ENCODE data around the gene SASH1. TPM values are rescaled to one million over a fixed set of nuclear protein-coding genes. Genes with fewer than 3 reads are reported as not detected.

SASH1 gene
- total RNA-seq, 1 donor from 2014 or later: 70.2 TPM

GRCh38 chr6:148548749-148549140 lies 206.1 kb downstream of the SASH1 start:
- Histone ChIP-seq H3K36me3 (peaks cover 52 to 65% of the 10 kb centered on the region in 2 donors), H3K4me3 (no peak overlapping the region), H3K27me3 (no peaks in the 10 kb centered on the region), H3K27ac (no peak overlapping the region), H3K9me3 (no peaks in the 10 kb centered on the region), H3K4me1 (no peaks in the 10 kb centered on the region)
- no peak for TF ChIP-seq CTCF (IDR thresholded peaks at IDR 0.05)
- intact Hi-C loops (cut with DNase I): no loop called here
- DNase-seq (ENCODE audit: low spot score in 2 of 2): no peak

GRCh38 chr6:148550569-148550968 lies 207.9 kb downstream of the SASH1 start:
- peaks cover 37 to 47% of the 10 kb centered on the region in 2 donors for H3K36me3 ChIP-seq
- intact Hi-C loops (cut with DNase I): no loop called here
- DNase-seq (ENCODE audit: low spot score in 2 of 2): no peak
- no peak for TF ChIP-seq CTCF (IDR thresholded peaks at IDR 0.05)
- no peaks in the 10 kb centered on the region for H3K9me3 ChIP-seq
- H3K27ac ChIP-seq: no peak overlapping the region
- H3K27me3 ChIP-seq: no peaks in the 10 kb centered on the region
- H3K4me3 ChIP-seq: no peak overlapping the region
- H3K4me1 ChIP-seq: no peaks in the 10 kb centered on the region

- Histone ChIP-seq H3K27me3 (no peaks in the 10 kb centered on the region), H3K36me3 (peaks cover 31 to 40% of the 10 kb centered on the region in 2 donors), H3K27ac (no peak overlapping the region), H3K4me1 (no peaks in the 10 kb centered on the region), H3K4me3 (no peak overlapping the region), H3K9me3 (no peaks in the 10 kb centered on the region)
- no peak for TF ChIP-seq CTCF (IDR thresholded peaks at IDR 0.05)
- DNase-seq (ENCODE audit: low spot score in 2 of 2): no peak
- intact Hi-C loops (cut with DNase I): no loop called here
These were observed 208.6 kb downstream of the SASH1 start for GRCh38 chr6:148551226-148551625.

- Histone ChIP-seq H3K4me3 (no peak overlapping the region), H3K4me1 (peaks cover 0 to 2% of the 10 kb centered on the region in 2 donors), H3K36me3 (no peaks in the 10 kb centered on the region), H3K9me3 (no peaks in the 10 kb centered on the region), H3K27me3 (no peaks in the 10 kb centered on the region), H3K27ac (no peak overlapping the region)
- DNase-seq (ENCODE audit: low spot score in 2 of 2): no peak
- intact Hi-C loops (cut with DNase I): no loop called here
- TF ChIP-seq CTCF (IDR thresholded peaks at IDR 0.05): no peak
These were observed 213.8 kb downstream of the SASH1 start for GRCh38 chr6:148556410-148556809.

- no peaks in the 10 kb centered on the region for H3K27me3 ChIP-seq
- H3K27ac ChIP-seq: no peak overlapping the region
- DNase-seq (ENCODE audit: low spot score in 2 of 2): no peak
- no peaks in the 10 kb centered on the region for H3K9me3 ChIP-seq
- intact Hi-C loops (cut with DNase I): no loop called here
- no peak for TF ChIP-seq CTCF (IDR thresholded peaks at IDR 0.05)
- H3K36me3 ChIP-seq: no peaks in the 10 kb centered on the region
- peaks cover 0 to 2% of the 10 kb centered on the region in 2 donors for H3K4me1 ChIP-seq
- no peak overlapping the region for H3K4me3 ChIP-seq
These were observed 215.2 kb downstream of the SASH1 start for GRCh38 chr6:148557796-148558321.
